Activated naive CD4-positive, alpha-beta T cell treated with anti-CD3 and anti-CD28 coated beads, Interleukin-2, amount 50 U/mL, for 72 hours (primary cell): ENCODE measurements around the gene ZNF408. TPM values are rescaled to one million over a fixed set of nuclear protein-coding genes. Genes with fewer than 3 reads are reported as not detected.

ENCODE experiments used
- total RNA-seq, 2 donors: library from RNA; stranded (reverse); gene quantifications; one replicate each; pipeline ENCODE4 v1.2.3, GENCODE V29; 2022

ZNF408 gene
- total RNA-seq, 2 donors from 2014 or later: 13.6 to 16.9 TPM

Other genes with a start within 250 kb of the ZNF408 start
- gene AMBRA1, start 107.0 kb upstream of the ZNF408 start, total RNA-seq: 10 to 100 TPM; 20.9 to 28.5 TPM
- 1 to 10 TPM; 2.0 to 3.6 TPM for gene HARBI1, start 83.8 kb upstream of the ZNF408 start, total RNA-seq
- gene ATG13, start 83.5 kb upstream of the ZNF408 start, total RNA-seq: 10 to 100 TPM; 54.0 to 99.9 TPM
- gene ARHGAP1, start 412 bp upstream of the ZNF408 start, total RNA-seq: 10 to 100 TPM; 39.9 to 46.8 TPM
- not detected for gene F2, start 18.2 kb downstream of the ZNF408 start, total RNA-seq
- 100 to 1,000 TPM; 160 to 188 TPM for gene CKAP5, start 145.2 kb downstream of the ZNF408 start, total RNA-seq
- gene LRP4, start 217.5 kb downstream of the ZNF408 start, total RNA-seq: under 1 TPM in 1 of 2 donors, not detected in 1; 0.18 TPM
- gene CSTPP1, start 235.7 kb downstream of the ZNF408 start, total RNA-seq: 10 to 100 TPM; 12.5 to 29.2 TPM